OCI-LY1 (cell line): ENCODE measurements around the gene GABBR2.

ENCODE experiments used
- H2AFZ ChIP-seq: fragments of 200-600 bp; sonication (generic), shearing (Covaris generic); 2 replicates; pipeline ENCODE4 v1.6.0; 2014; ENCODE audit warnings: antibody characterized with exemption, mild to moderate bottlenecking, low read length
- H3F3A ChIP-seq: fragments of 200-600 bp; sonication (generic), shearing (Covaris generic); 2 replicates; pipeline ENCODE4 v1.6.0; 2014; ENCODE audit warnings: mild to moderate bottlenecking, antibody characterized with exemption, low read length, moderate library complexity; ENCODE audit not compliant: insufficient read depth
- H3K27ac ChIP-seq: fragments of 200-600 bp; sonication (generic); 2 replicates; pipeline ENCODE4 v1.5.1; 2014; ENCODE audit warnings: low read length, mixed run types, mild to moderate bottlenecking, low read depth; ENCODE audit not compliant: poor library complexity, severe bottlenecking
- H3K27me3 ChIP-seq: fragments of 200-600 bp; sonication (generic); 2 replicates; pipeline ENCODE4 v1.6.0; 2014; ENCODE audit warnings: antibody characterized with exemption, mild to moderate bottlenecking, low read length, moderate library complexity; ENCODE audit not compliant: insufficient read depth
- H3K36me3 ChIP-seq: fragments of 200-600 bp; sonication (generic); 2 replicates; pipeline ENCODE4 v1.6.1; 2014; ENCODE audit warnings: mild to moderate bottlenecking, antibody characterized with exemption, low read length, moderate library complexity, mixed read lengths; ENCODE audit not compliant: insufficient read depth
- H3K4me1 ChIP-seq: fragments of 200-600 bp; sonication (generic); 2 replicates; pipeline ENCODE4 v1.5.1; 2014; ENCODE audit warnings: mild to moderate bottlenecking, low read length, moderate library complexity; ENCODE audit not compliant: insufficient read depth, severe bottlenecking
- H3K4me2 ChIP-seq: fragments of 200-600 bp; sonication (generic), shearing (Covaris generic); 2 replicates; pipeline ENCODE4 v1.6.1; 2014; ENCODE audit warnings: low read length
- H3K4me3 ChIP-seq: fragments of 200-600 bp; sonication (generic); 2 replicates; pipeline ENCODE4 v1.5.1; 2014; ENCODE audit warnings: low read length, low read depth, mild to moderate bottlenecking, mixed read lengths; ENCODE audit not compliant: poor library complexity, severe bottlenecking
- H3K79me2 ChIP-seq: fragments of 200-600 bp; shearing (Covaris generic); 2 replicates; pipeline ENCODE4 v1.6.1; 2016; ENCODE audit warnings: mixed run types, low read length, mixed read lengths; ENCODE audit not compliant: insufficient read depth
- H3K9ac ChIP-seq: fragments of 200-600 bp; sonication (generic), shearing (Covaris generic); 2 replicates; pipeline ENCODE4 v1.6.1; 2014; ENCODE audit warnings: mild to moderate bottlenecking, low read length, mixed read lengths
- H3K9me2 ChIP-seq: fragments of 200-600 bp; sonication (generic), shearing (Covaris generic); 2 replicates; pipeline ENCODE4 v1.6.1; 2014; ENCODE audit warnings: low read depth, mild to moderate bottlenecking, low read length, mixed read lengths
- H3K9me3 ChIP-seq: fragments of 200-600 bp; shearing (Covaris generic); 2 replicates; pipeline ENCODE4 v1.6.1; 2014; ENCODE audit warnings: low read length, mixed read lengths
- H4K20me1 ChIP-seq: fragments of 200-600 bp; sonication (generic), shearing (Covaris generic); 2 replicates; pipeline ENCODE4 v1.6.0; 2016; ENCODE audit warnings: mild to moderate bottlenecking, low read length; ENCODE audit not compliant: insufficient read depth
- EZH2 ChIP-seq: fragments of 200-600 bp; sonication (generic), shearing (Covaris generic); IDR thresholded peaks from 2 replicates; pipeline ENCODE4 v1.8.0; 2017; ENCODE audit warnings: borderline replicate concordance, mixed run types, mild to moderate bottlenecking, antibody characterized with exemption, low read length, moderate library complexity, mixed read lengths
- TF ChIP-seq, protein P1 (sequence below): fragments of 200-600 bp; sonication (generic), shearing (Covaris generic); IDR thresholded peaks from 2 replicates; pipeline ENCODE4 v1.5.1; 2017; ENCODE audit warnings: mild to moderate bottlenecking, antibody characterized with exemption, low read length, moderate library complexity, mixed read lengths

Gene GABBR2

DNA sequence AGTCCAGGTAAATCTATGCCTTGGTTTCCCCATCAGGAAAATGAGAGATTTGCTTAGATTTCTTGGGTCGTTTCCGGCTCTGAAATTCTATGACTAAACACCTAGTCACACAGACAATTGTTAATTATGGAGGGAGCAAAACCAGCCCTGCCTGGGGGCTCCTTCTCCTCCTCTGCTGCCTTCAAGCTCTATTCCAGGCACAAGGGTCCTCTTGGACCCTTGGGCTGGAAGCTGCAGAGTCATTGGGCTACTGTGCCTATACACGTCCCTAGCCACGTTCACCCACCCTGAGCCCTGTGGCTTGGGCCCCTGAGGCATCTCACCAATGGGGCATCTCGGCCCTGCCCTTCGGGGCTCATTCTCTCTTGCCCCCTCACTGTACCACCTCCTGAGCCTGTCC is 379.5 kb downstream of the GABBR2 start:
- H3F3A ChIP-seq: no peaks in the 10 kb centered on the region
- H3K4me3 ChIP-seq: no peak overlapping the region
- no peak overlapping the region for H3K4me2 ChIP-seq
- no peaks in the 10 kb centered on the region for H3K9me2 ChIP-seq
- TF ChIP-seq, protein P1, sequence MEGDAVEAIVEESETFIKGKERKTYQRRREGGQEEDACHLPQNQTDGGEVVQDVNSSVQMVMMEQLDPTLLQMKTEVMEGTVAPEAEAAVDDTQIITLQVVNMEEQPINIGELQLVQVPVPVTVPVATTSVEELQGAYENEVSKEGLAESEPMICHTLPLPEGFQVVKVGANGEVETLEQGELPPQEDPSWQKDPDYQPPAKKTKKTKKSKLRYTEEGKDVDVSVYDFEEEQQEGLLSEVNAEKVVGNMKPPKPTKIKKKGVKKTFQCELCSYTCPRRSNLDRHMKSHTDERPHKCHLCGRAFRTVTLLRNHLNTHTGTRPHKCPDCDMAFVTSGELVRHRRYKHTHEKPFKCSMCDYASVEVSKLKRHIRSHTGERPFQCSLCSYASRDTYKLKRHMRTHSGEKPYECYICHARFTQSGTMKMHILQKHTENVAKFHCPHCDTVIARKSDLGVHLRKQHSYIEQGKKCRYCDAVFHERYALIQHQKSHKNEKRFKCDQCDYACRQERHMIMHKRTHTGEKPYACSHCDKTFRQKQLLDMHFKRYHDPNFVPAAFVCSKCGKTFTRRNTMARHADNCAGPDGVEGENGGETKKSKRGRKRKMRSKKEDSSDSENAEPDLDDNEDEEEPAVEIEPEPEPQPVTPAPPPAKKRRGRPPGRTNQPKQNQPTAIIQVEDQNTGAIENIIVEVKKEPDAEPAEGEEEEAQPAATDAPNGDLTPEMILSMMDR: no peak
- TF ChIP-seq EZH2: no peak
- H2AFZ ChIP-seq: no peak overlapping the region
- H4K20me1 ChIP-seq: no peaks in the 10 kb centered on the region
- no peaks in the 10 kb centered on the region for H3K9me3 ChIP-seq
- H3K9ac ChIP-seq: no peak overlapping the region
- H3K36me3 ChIP-seq: no peaks in the 10 kb centered on the region
- no peaks in the 10 kb centered on the region for H3K4me1 ChIP-seq
- H3K27me3 ChIP-seq: peaks cover 10% of the 10 kb centered on the region
- H3K79me2 ChIP-seq: no peaks in the 10 kb centered on the region
- H3K27ac ChIP-seq: no peak overlapping the region

DNA sequence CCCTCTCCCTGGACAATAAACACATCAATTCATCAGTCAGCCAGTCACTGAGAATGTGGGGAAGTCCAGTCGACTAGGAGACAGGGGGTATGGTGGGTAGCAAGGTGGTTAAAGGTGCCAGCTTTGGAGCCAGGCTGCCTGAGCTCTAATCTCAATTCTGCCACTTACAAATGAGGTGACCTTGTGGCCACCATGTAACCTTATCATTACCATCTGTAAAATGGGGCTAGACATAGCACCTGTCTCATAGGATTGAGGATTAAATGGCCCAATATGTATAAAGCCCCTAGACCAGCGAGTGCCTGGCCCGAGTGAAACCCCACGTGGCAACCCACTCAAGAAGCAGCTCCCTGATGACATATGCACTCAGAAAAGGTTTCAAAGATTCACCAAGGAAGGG is 380.0 kb downstream of the GABBR2 start:
- Histone ChIP-seq H3K9ac (no peak overlapping the region), H3K4me1 (no peaks in the 10 kb centered on the region), H3K27ac (no peak overlapping the region), H2AFZ (no peak overlapping the region), H3K36me3 (no peaks in the 10 kb centered on the region), H3K9me2 (no peaks in the 10 kb centered on the region), H4K20me1 (no peaks in the 10 kb centered on the region), H3K4me3 (no peak overlapping the region), H3F3A (no peaks in the 10 kb centered on the region), H3K4me2 (no peak overlapping the region), H3K79me2 (no peaks in the 10 kb centered on the region), H3K9me3 (no peaks in the 10 kb centered on the region), H3K27me3 (peaks cover 10% of the 10 kb centered on the region)
- TF ChIP-seq, protein P1: no peak
- TF ChIP-seq EZH2: no peak

DNA sequence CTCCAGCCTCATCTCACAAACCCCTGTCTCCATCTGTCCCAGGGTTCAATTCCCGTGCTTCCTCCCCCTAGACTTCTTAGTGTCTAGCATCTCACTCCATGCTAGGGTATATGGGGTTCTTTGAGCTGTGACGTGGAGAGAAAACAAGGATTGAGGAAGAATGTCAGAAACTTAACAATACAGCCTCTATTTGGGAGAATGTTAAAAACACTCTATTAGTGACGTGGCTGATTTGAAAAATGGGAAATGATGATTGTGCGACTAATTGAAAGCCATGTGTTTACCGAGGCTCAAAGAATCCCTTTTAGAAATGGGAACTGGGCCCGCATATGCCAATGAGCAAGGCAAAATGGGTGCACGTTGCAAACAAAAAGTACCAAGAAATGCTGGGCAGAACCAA is 380.6 kb downstream of the GABBR2 start:
- no peaks in the 10 kb centered on the region for H4K20me1 ChIP-seq
- no peak overlapping the region for H2AFZ ChIP-seq
- H3K27ac ChIP-seq: no peak overlapping the region
- H3K79me2 ChIP-seq: no peaks in the 10 kb centered on the region
- no peak overlapping the region for H3K9ac ChIP-seq
- no peaks in the 10 kb centered on the region for H3K4me1 ChIP-seq
- H3K9me2 ChIP-seq: no peaks in the 10 kb centered on the region
- no peaks in the 10 kb centered on the region for H3K36me3 ChIP-seq
- TF ChIP-seq, protein P1: no peak
- TF ChIP-seq EZH2: no peak
- no peaks in the 10 kb centered on the region for H3F3A ChIP-seq
- H3K4me3 ChIP-seq: no peak overlapping the region
- no peak overlapping the region for H3K4me2 ChIP-seq
- H3K27me3 ChIP-seq: peaks cover 10% of the 10 kb centered on the region
- no peaks in the 10 kb centered on the region for H3K9me3 ChIP-seq

DNA sequence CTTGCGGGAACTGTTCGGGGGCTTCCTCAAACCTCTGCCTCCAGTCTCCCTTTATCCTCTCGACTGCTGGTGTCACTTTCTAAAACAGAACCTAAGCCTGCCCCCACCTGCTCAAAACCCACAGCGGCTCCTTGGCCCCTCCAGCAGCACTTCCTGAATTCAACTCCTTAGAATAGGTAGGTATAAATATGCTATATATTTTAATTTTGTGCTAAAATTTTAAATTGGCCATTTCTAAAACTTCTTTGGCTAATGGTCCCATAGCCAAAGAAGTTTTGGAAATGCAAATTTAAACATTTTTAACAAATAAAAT is 381.5 kb downstream of the GABBR2 start:
- no peaks in the 10 kb centered on the region for H3K9me3 ChIP-seq
- no peak overlapping the region for H3K4me2 ChIP-seq
- peaks cover 10% of the 10 kb centered on the region for H3K27me3 ChIP-seq
- TF ChIP-seq, protein P1: no peak
- no peak for TF ChIP-seq EZH2
- no peak overlapping the region for H2AFZ ChIP-seq
- no peak overlapping the region for H3K9ac ChIP-seq
- H3K4me3 ChIP-seq: no peak overlapping the region
- no peaks in the 10 kb centered on the region for H3F3A ChIP-seq
- H3K79me2 ChIP-seq: no peaks in the 10 kb centered on the region
- H3K9me2 ChIP-seq: no peaks in the 10 kb centered on the region
- no peaks in the 10 kb centered on the region for H4K20me1 ChIP-seq
- H3K36me3 ChIP-seq: no peaks in the 10 kb centered on the region
- no peak overlapping the region for H3K27ac ChIP-seq
- H3K4me1 ChIP-seq: no peaks in the 10 kb centered on the region
